ENCODE data around the gene FRY. TPM values are rescaled to one million over a fixed set of nuclear protein-coding genes. Genes with fewer than 3 reads are reported as not detected.

Gene FRY
- total RNA-seq, 4 donors from 2014 or later = 6.7 to 106 (median 14.1) TPM

DNA sequence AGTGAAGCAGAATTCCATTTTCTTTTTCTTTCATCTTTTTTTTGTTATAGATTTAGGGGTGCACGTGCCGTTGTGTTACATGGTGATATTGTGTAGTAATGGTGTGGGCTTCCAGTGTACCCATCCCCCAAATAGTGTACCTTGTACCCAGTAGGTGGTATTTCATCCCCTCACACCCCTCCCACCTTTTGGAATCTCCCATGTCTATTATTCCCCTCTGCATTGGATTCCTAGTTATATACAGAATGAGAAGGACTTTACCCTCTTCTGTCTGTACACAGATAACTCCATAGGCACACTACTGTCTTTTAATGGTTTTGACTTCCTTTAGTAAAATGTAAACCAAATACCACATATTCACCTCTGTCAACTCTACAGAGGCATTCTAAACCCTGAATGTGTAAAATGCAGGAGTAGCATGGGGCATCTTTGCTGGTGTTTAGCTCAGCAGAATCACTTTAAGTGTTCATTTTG, 28.0 kb downstream of the FRY start:
- Histone ChIP-seq H3K27ac (no peak overlapping the region), H3K4me1 (no peaks in the 10 kb centered on the region)
- DNase-seq = no peak

DNA sequence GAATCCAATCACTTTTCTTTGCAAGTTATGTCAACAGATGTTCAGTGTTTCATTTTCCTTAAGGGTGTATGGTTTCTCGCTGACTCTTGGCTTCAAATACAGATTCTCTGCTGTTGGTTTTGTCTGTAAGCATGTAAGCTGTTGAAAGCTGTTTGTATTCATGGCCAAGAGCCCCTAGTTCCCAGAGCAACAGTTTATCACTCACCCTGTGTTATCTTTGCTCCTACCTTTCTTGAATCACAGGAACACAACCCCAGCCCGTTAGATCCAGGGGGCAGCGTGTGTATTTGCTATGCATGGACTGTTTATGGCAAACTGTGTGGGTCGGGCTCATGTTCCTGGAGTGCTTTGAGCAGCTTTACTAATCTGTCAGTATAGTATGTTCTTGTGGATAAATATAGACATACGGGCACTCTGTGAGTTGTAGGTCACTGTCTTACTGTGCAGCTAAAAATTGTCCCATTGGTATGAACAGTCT, 28.9 kb downstream of the FRY start:
- Histone ChIP-seq H3K27me3 (no peaks in the 10 kb centered on the region), H3K9me3 (no peaks in the 10 kb centered on the region), H3K36me3 (no peaks in the 10 kb centered on the region), H3K4me1 (no peaks in the 10 kb centered on the region), H3K4me3 (no peak overlapping the region), H3K27ac (no peak overlapping the region)
- no peak for DNase-seq
- TF ChIP-seq, protein P1, sequence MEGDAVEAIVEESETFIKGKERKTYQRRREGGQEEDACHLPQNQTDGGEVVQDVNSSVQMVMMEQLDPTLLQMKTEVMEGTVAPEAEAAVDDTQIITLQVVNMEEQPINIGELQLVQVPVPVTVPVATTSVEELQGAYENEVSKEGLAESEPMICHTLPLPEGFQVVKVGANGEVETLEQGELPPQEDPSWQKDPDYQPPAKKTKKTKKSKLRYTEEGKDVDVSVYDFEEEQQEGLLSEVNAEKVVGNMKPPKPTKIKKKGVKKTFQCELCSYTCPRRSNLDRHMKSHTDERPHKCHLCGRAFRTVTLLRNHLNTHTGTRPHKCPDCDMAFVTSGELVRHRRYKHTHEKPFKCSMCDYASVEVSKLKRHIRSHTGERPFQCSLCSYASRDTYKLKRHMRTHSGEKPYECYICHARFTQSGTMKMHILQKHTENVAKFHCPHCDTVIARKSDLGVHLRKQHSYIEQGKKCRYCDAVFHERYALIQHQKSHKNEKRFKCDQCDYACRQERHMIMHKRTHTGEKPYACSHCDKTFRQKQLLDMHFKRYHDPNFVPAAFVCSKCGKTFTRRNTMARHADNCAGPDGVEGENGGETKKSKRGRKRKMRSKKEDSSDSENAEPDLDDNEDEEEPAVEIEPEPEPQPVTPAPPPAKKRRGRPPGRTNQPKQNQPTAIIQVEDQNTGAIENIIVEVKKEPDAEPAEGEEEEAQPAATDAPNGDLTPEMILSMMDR (IDR thresholded peaks at IDR 0.05) = no peak
- TF ChIP-seq POLR2A (IDR thresholded peaks at IDR 0.05) = no peak

More for the DNA sequence above, 28.0 kb downstream of the FRY start:
- TF ChIP-seq, protein P1 (IDR thresholded peaks at IDR 0.05) = no peak
- TF ChIP-seq POLR2A (IDR thresholded peaks at IDR 0.05) = no peak
- no peak overlapping the region for H3K4me3 ChIP-seq
- H3K36me3 ChIP-seq = no peaks in the 10 kb centered on the region
- no peaks in the 10 kb centered on the region for H3K27me3 ChIP-seq
- no peaks in the 10 kb centered on the region for H3K9me3 ChIP-seq

DNA sequence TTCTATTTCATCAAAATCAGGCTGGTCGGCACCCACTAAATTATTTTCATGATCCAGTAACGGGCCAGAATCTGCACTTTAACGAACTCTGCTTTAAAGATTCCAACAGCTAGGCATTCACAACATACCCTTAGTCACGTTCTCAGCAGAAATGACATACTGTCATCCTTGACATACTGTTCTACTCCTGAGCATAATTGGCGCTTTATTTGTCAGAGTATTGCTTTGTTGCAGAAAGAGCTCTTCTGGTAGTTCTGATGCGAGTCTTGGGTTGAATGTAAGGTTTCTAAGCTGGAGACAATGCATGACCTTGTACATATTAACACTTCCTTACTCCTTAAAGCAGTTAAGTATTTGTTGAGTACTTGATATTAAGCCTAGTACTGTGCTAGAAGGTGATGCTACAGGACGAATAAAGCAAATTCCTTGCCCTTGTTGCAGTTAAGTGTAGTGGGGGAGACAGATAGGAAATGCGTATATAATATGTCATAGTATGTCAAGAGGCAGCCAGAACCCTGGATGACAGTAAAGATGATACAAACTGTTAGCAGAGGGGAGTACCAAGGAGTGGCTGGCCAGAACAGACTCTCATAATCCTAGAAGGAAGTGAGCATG, 32.2 kb downstream of the FRY start:
- no peak overlapping the region for H3K27ac ChIP-seq
- H3K36me3 ChIP-seq = no peaks in the 10 kb centered on the region
- DNase-seq = no peak
- H3K27me3 ChIP-seq = no peaks in the 10 kb centered on the region
- no peaks in the 10 kb centered on the region for H3K9me3 ChIP-seq
- TF ChIP-seq POLR2A (IDR thresholded peaks at IDR 0.05) = no peak
- TF ChIP-seq, protein P1 (IDR thresholded peaks at IDR 0.05) = no peak
- H3K4me3 ChIP-seq = no peak overlapping the region
- no peaks in the 10 kb centered on the region for H3K4me1 ChIP-seq

DNA sequence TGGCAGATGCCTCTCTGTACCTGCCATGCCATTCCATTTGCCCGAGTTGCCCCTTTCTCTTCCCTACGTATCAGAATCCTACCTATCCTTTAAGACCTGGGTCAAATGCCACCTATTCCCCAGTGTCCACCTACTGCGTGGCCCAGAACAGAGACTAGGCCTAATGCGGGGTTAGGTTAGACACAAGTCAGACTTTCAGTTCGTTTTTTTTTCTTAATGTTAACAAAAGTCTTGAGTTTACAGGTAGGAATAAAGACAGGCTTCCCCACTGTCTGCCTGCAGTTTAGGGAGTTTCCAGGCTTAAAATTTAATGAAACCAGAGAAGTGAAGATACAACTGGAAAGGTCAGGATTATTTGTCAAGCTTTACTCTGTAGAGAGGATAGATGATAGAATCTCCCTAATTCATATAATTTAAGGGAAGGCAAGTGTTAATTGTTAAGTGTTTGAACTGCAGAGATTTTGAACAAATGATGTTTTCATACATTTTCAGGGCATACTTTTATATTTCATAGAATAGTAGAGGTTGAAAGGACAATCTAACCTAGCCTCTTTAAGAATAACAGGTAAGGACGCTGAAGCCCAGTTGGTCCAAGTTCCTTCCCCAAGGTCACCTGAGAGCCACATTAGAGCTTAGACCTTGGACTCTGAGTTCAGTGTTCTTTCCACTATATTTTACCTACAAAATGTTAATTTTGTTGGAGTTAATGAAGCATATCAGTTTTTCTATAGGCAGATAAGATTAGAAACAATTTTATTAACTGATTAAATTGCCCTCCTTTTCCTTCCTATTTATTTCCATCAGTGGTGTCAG, 35.8 kb downstream of the FRY start:
- Histone ChIP-seq H3K4me1 (no peaks in the 10 kb centered on the region), H3K9me3 (no peaks in the 10 kb centered on the region), H3K27me3 (no peaks in the 10 kb centered on the region), H3K4me3 (no peak overlapping the region), H3K36me3 (no peaks in the 10 kb centered on the region), H3K27ac (no peak overlapping the region)
- DNase-seq = no peak
- TF ChIP-seq, protein P1 (IDR thresholded peaks at IDR 0.05) = no peak
- TF ChIP-seq POLR2A (IDR thresholded peaks at IDR 0.05) = no peak

DNA sequence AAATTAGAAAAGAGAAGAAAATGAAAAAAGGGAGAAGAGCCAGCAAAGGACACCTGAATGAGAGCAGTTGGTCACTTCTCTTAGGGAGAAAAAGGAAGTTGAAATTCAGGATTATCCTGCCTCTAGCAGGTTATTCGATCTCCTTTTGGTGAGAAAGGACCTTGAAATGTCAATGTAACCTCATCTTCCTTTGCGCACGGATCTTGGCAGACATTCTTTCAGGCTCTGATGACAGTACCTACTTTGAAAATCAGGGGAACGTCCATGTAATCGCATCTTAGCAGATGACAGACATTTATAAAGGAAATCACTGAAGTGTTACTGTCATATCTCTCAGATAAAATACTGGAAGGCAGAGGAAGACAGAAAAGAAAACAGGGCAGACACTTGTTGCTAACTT, 36.7 kb downstream of the FRY start:
- no peaks in the 10 kb centered on the region for H3K9me3 ChIP-seq
- no peaks in the 10 kb centered on the region for H3K4me1 ChIP-seq
- TF ChIP-seq, protein P1 (IDR thresholded peaks at IDR 0.05) = no peak
- TF ChIP-seq POLR2A (IDR thresholded peaks at IDR 0.05) = no peak
- H3K27ac ChIP-seq = no peak overlapping the region
- no peak overlapping the region for H3K4me3 ChIP-seq
- H3K36me3 ChIP-seq = no peaks in the 10 kb centered on the region
- H3K27me3 ChIP-seq = no peaks in the 10 kb centered on the region
- DNase-seq = no peak

Measured in Peyer's patch (tissue), 4 donors.